Gastroesophageal sphincter (tissue), 3 donors: ENCODE measurements around the gene SLC38A9.

Experiments used
- CTCF ChIP-seq, 4 experiments: fragments of 200-600 bp in 2 of 4; fragments of 450-650 bp in 2 of 4; sonication (generic) in 1 of 4; IDR thresholded peaks; one replicate each; pipeline ENCODE4 v1.5.1; 2017 to 2019; ENCODE audit warnings: antibody characterized with exemption in 4 of 4, mild to moderate bottlenecking in 2 of 4, moderate library complexity in 2 of 4
- POLR2A ChIP-seq, 2 donors: fragments of 450-650 bp; IDR thresholded peaks; one replicate each; pipeline ENCODE4 v1.6.1; 2017; ENCODE audit warnings: antibody characterized with exemption in 2 of 2, mild to moderate bottlenecking in 2 of 2, moderate library complexity in 1 of 2
- POLR2AphosphoS5 ChIP-seq: sonication (generic); formaldehyde crosslinking; IDR thresholded peaks from one replicate; pipeline ENCODE4 v1.6.1; 2017; ENCODE audit warnings: antibody characterized with exemption

GRCh38 chr5:55618318-55618717, 93.8 kb downstream of the SLC38A9 start:
- TF ChIP-seq CTCF (IDR thresholded peaks at IDR 0.05) (no peak), POLR2AphosphoS5 (no peak), POLR2A (IDR thresholded peaks at IDR 0.05) (no peak)
